Activated CD8-positive, alpha-beta memory T cell treated with anti-CD3 and anti-CD28 coated beads, Interleukin-2, amount 10 ng/mL, durations not matched to agents 7 days and 5 days (primary cell): ENCODE measurements around the gene IBA57. TPM values are rescaled to one million over a fixed set of nuclear protein-coding genes. Genes with fewer than 3 reads are reported as not detected.

Experiments used
- ATAC-seq: fragments of 150-1000 bp; cut with Tn5 transposase; one replicate; pipeline ENCODE4 v1.10.0; 2021; ENCODE audit warnings: moderate library complexity
- CTCF ChIA-PET: fragments of 350-600 bp; sonication (Branson Sonifier 250); formaldehyde crosslinking; loops from one replicate; lab custom pipeline; 2021; ENCODE audit warnings: antibody characterized with exemption; lab: Charles Lee
- DNase-seq: peaks from one replicate; pipeline ENCODE4 v3.0.0-alpha.2; 2020
- H3K27ac Mint-ChIP-seq: one replicate; pipeline ENCODE4 v1.8.0; 2021; ENCODE audit warnings: mild to moderate bottlenecking, mixed read lengths
- H3K27me3 Mint-ChIP-seq: one replicate; pipeline ENCODE4 v1.8.0; 2021; ENCODE audit warnings: mixed read lengths
- H3K36me3 Mint-ChIP-seq: one replicate; pipeline ENCODE4 v1.8.0; 2021; ENCODE audit warnings: mild to moderate bottlenecking, mixed read lengths
- H3K4me1 Mint-ChIP-seq: one replicate; pipeline ENCODE4 v1.8.0; 2021; ENCODE audit warnings: mixed read lengths
- H3K4me3 Mint-ChIP-seq: one replicate; pipeline ENCODE4 v1.8.0; 2021; ENCODE audit warnings: mild to moderate bottlenecking, moderate library complexity, mixed read lengths
- H3K9me3 Mint-ChIP-seq: one replicate; pipeline ENCODE4 v1.8.0; 2022; ENCODE audit warnings: low read depth, mixed read lengths
- total RNA-seq, 2 experiments: library from RNA; stranded (reverse); gene quantifications; one replicate each; pipeline ENCODE4 v1.2.3, GENCODE V29; 2021

IBA57 gene
- total RNA-seq, 2 experiments from 2014 or later = 6.8 to 8.5 TPM

DNA sequence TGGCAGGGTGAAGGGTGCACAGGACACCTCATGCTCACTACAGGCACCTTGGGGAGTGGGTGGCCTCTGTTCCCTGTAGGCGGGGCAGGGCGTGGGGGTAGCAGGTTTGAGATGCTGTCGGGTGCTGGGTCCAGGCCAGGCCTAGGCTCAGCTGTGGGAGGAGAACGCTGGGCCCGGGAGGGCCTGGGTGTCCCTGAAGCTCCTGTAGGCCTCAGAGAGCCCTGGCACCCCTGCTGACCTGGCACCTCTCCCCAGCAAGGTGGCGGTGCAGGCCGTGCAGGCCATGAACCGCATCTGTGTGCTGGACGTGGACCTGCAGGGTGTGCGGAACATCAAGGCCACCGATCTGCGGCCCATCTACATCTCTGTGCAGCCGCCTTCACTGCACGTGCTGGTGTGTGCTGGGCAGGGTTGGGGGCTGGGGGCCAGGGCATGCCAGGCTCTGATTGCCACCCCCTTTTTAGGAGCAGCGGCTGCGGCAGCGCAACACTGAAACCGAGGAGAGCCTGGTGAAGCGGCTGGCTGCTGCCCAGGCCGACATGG is 18.4 kb upstream of the IBA57 start:
- DNase-seq = no peak
- H3K36me3 Mint-ChIP-seq = peaks cover 8% of the 10 kb centered on the region
- H3K9me3 Mint-ChIP-seq = no peaks in the 10 kb centered on the region
- H3K27me3 Mint-ChIP-seq = no peaks in the 10 kb centered on the region
- no peak for ATAC-seq
- peaks cover 24% of the 10 kb centered on the region for H3K4me1 Mint-ChIP-seq
- no peak overlapping the region for H3K4me3 Mint-ChIP-seq
- CTCF ChIA-PET = no interaction called here
- no peak overlapping the region for H3K27ac Mint-ChIP-seq

DNA sequence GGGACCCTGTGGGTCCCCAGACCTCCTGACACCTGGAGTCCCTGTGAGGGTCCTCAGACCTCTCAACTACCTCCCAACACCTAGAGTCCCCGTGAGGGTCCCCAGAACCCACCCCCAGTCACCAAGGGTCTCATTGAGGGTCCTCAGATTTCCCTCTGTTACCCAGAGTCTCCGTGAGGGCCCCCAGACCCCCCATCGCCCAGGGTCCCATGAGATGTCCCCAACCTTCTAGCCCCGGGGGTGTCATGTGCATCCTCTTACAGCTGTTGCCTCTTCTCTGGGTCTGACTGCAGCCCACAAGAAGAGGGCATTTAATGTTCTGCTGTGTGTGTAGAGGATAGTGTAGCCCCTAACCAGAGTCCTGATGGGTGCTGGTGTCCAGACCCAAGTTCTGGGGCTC is 17.8 kb upstream of the IBA57 start:
- no peak for DNase-seq
- no peak for ATAC-seq
- Mint-ChIP-seq H3K27me3 (no peaks in the 10 kb centered on the region), H3K27ac (no peak overlapping the region), H3K4me3 (no peak overlapping the region), H3K4me1 (peaks cover 21% of the 10 kb centered on the region), H3K36me3 (peaks cover 4% of the 10 kb centered on the region), H3K9me3 (no peaks in the 10 kb centered on the region)
- CTCF ChIA-PET = interaction anchor here (1.2 kb wide), 1 partner anchor 18 kb away, joined by 4 read pairs; the partner anchor contains the start of gene IBA57

DNA sequence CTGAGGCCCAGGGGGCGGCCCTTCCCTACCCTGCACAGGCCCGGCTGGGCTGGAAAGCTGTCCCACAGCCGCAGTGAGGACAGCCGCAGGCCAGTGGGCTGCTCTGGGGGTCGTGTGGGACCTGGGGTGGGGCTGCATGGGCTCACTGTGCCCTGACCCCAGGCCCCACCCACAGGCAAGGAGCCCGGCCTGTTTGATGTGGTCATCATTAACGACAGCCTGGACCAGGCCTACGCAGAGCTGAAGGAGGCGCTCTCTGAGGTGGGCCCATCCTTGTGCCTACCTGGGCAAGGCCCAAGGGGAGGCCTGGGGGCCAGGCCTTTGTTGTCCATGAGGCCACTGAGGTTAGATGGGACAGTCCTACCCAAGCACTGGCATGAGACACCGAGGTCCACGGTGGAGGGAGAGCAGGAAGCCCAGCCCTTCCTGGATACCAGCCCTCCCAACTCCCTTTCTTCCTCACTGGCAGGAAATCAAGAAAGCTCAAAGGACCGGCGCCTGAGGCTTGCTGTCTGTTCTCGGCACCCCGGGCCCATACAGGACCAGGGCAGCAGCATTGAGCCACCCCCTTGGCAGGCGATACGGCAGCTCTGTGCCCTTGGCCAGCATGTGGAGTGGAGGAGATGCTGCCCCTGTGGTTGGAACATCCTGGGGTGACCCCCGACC is 17.3 kb upstream of the IBA57 start:
- CTCF ChIA-PET = interaction anchor here (1.2 kb wide), 1 partner anchor 18 kb away, joined by 4 read pairs; the partner anchor contains the start of gene IBA57
- peaks cover 3% of the 10 kb centered on the region for H3K36me3 Mint-ChIP-seq
- peaks cover 16% of the 10 kb centered on the region for H3K4me1 Mint-ChIP-seq
- H3K27ac Mint-ChIP-seq = no peak overlapping the region
- no peak overlapping the region for H3K4me3 Mint-ChIP-seq
- no peaks in the 10 kb centered on the region for H3K9me3 Mint-ChIP-seq
- H3K27me3 Mint-ChIP-seq = no peaks in the 10 kb centered on the region
- no peak for ATAC-seq
- no peak for DNase-seq

DNA sequence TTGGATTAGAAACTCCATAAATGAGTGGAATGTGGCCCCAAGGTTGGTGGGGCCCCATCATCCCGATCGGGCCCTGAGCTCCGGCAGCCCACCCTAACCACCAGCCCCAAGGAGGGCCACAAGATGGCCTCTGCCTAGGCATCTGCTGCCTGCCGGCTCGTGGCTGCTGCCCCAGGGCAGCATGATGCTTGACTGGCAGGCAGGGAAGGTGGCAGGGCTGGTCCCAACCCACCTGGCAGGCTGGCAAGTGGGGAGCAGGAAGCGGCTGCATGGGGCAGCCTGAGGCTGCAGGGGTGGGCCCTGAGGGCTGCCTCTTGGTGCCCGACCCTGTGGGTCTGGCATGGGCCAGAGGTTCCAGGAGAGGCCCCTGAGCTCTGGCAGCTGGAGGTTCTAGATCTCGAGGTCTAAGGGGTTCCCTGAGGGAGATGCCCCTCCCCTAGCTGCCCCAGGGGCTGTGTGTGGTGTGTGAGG is 16.6 kb upstream of the IBA57 start:
- no peaks in the 10 kb centered on the region for H3K36me3 Mint-ChIP-seq
- CTCF ChIA-PET = interaction anchor here (1.2 kb wide), 1 partner anchor 17 kb away, joined by 4 read pairs; the partner anchor contains the start of gene IBA57
- H3K27ac Mint-ChIP-seq = no peak overlapping the region
- ATAC-seq (no peak), DNase-seq (no peak)
- no peaks in the 10 kb centered on the region for H3K27me3 Mint-ChIP-seq
- peaks cover 9% of the 10 kb centered on the region for H3K4me1 Mint-ChIP-seq
- no peaks in the 10 kb centered on the region for H3K9me3 Mint-ChIP-seq
- H3K4me3 Mint-ChIP-seq = no peak overlapping the region

DNA sequence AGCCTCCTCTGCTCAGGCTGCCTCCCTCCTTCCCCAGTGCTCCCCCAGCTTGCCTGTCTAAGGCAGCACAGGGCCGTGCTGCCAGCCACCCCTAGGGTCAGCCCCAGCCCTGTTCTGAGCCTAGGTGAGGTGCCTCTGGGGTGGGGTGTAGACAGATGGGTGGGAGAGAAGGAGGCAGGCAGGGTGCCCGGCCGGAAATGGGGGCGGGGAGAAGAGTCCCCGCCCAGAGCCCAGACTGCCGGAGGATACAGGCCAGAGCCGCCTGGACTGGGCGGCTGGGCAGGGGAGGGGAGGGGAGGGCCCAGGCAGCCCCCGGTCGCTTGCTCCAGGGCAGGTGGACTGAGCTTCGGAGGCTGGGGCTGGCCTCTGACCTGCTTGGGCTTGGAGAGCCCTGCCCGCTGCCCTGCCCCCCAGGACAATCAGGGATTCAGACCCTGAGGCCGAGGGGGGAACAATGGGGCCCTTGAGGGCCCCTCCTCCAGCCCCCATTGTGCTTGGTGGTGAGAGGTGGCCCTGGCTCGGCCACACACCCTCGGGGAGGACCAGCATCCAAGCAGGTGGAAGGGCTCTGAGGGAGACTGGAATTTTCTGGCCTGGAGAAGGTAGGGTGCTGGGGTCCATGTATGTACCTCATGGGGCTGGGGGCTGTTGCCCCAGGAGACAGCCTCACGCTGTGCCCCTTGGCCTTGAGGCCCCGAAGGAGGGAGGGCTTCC is 16.0 kb upstream of the IBA57 start, which contains the start of gene GJC2:
TSS of gene GJC2 (plus strand) at position 525 of the 714 bp plus-strand sequence. CDS start 7,829 bp downstream, outside the sequence.
- H3K27ac Mint-ChIP-seq = no peak within 1 kb of the TSS
- H3K27me3 Mint-ChIP-seq = no peaks in the 10 kb centered on the region
- DNase-seq (no peak), ATAC-seq (no peak)
- H3K4me3 Mint-ChIP-seq = no peak within 1 kb of the TSS
- H3K9me3 Mint-ChIP-seq = no peaks in the 10 kb centered on the region
- peaks cover 6% of the 10 kb centered on the region for H3K4me1 Mint-ChIP-seq
- CTCF ChIA-PET = no interaction called here
- H3K36me3 Mint-ChIP-seq = no peaks in the 10 kb centered on the region

DNA sequence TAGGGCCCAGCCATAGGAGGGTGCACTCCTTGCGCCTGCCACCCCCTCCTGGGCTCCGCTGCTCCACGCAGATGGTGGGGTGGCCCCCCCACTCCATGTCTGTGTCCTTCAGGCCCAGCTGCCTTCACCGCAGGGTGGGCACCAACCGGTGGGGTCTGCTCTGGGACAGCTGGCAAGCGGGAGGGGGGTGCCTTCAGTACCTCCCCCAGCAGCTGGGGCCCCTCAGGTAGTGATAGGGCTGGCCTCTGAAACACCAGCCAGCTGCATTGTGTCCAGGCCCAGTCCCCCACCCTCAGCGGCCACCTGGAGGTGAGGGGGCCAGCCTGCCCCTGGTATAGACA is 15.5 kb upstream of the IBA57 start:
- no peaks in the 10 kb centered on the region for H3K27me3 Mint-ChIP-seq
- H3K9me3 Mint-ChIP-seq = no peaks in the 10 kb centered on the region
- no peaks in the 10 kb centered on the region for H3K36me3 Mint-ChIP-seq
- H3K4me3 Mint-ChIP-seq = no peak overlapping the region
- peaks cover 4% of the 10 kb centered on the region for H3K4me1 Mint-ChIP-seq
- ATAC-seq (no peak), DNase-seq (no peak)
- CTCF ChIA-PET = no interaction called here
- no peak overlapping the region for H3K27ac Mint-ChIP-seq

DNA sequence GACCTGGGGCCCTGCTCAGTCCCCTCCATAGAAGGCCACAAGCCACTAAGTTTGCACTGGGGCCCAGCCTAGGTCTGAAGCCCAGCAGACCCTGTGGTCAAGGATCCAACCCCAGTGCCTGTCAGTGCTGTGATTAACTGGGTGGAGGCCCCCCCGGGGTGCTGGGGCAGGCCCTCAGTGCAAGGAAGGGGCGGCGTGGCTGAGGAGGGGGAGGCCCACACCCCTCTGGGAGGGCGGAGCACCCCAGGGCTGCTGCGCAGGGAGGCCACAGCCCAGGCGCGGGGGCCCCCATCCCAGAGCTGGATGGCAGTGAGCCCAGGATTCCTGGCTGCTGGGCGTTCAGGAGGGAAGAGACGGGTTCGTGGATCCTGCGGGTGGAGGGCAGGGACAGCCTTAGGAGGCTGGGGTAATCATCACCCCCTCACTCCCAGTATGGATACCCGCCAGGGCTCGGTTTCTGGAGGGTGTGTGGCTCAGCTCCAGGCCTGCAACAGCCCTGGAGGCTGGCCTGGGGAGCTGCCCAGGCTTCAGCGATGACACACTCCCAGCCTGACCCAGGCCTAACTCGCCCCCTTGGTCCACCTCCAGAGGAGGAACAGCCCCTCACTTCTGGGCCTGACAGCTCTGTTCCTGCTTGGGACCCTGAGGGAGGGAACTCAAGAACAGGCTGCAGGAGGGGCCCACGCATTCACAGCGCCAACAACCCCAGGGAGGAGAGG is 15.0 kb upstream of the IBA57 start:
- no peaks in the 10 kb centered on the region for H3K36me3 Mint-ChIP-seq
- H3K27ac Mint-ChIP-seq = no peak overlapping the region
- no peaks in the 10 kb centered on the region for H3K9me3 Mint-ChIP-seq
- CTCF ChIA-PET = no interaction called here
- no peak for ATAC-seq
- peaks cover 4% of the 10 kb centered on the region for H3K4me1 Mint-ChIP-seq
- no peaks in the 10 kb centered on the region for H3K27me3 Mint-ChIP-seq
- no peak for DNase-seq
- no peak overlapping the region for H3K4me3 Mint-ChIP-seq

DNA sequence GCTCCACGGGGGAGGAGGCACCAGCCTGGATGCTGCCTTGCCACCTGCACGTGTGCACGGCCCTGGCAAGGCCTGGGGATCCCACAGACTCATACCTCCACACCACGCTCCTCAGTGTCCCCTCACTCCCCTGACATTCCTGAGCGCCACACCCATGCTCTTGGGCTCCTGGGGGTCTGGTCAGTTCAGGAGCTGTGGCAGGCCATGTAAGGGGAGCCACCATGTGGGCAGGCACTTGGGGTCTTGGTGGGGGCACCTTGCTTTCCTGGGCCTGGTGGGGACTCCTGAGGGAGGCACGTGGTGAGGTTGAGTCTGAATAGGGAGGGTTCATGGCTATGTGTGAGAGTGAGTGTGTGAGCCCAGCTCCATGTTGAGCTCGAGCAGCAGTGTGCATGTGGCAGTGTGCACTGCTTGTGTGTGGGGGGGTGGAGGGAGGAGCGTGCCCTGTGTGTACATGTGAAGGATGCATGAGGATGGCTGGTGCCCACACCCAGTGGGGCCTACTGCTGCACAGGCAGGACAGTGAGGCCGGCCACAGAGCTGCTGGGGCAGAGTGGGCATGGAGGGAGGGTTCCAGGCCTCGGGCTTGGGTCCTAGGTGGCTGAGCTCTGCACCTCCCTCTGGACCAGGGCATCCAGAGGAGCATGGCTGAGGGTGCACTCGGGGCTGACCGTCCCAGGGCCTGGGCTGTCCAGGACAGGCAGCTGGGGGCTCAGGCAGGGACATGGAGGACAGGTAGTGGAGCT is 14.3 kb upstream of the IBA57 start:
- ATAC-seq = no peak
- DNase-seq = no peak
- H3K36me3 Mint-ChIP-seq = no peaks in the 10 kb centered on the region
- CTCF ChIA-PET = interaction anchor here (1.1 kb wide), 1 partner anchor 15 kb away, joined by 4 read pairs; no protein-coding TSS in a partner anchor
- H3K27me3 Mint-ChIP-seq = no peaks in the 10 kb centered on the region
- no peak overlapping the region for H3K27ac Mint-ChIP-seq
- no peak overlapping the region for H3K4me3 Mint-ChIP-seq
- H3K9me3 Mint-ChIP-seq = no peaks in the 10 kb centered on the region
- H3K4me1 Mint-ChIP-seq = peaks cover 10% of the 10 kb centered on the region

DNA sequence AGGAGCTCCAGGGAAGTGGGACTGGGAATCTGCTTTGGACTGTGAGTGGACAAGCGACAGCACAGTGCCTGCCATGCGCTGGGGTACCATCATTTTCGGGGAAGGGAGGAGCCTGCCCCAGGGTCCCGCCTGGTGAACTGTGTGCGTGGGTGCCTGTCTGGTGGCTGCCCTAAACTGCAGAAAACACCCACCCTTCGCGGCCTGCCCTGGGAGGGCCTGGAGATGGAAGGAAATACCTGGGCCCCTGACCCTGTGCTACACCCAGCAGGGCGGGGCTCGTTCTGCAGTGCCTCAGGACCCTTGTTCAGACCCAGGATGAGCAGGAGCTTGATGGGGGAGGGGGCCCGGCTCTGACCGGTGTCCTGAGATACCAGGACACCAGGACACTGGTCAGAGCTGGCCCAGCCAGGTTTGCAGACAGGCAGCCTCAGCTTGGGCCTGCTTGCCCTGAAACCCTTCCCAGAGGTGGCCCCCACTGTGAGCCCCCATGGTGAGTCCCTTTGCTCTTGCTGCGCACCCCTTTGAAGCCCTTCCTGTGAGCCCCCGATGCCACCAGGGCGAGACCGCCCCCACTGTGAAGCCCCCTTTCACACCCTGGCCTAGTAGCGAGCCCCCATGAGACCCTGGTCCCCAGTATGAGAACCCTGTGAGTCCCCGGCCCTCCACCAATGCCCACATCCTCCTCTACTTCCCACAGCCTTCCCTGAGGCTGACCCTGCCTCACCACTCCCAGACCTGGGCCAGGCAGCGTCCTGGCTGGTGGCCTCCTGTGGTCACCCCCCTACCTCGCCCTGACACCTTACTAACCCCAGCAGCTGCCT is 13.3 kb upstream of the IBA57 start:
- H3K27ac Mint-ChIP-seq = peak overlapping the region; percentile 63
- H3K36me3 Mint-ChIP-seq = no peaks in the 10 kb centered on the region
- H3K4me1 Mint-ChIP-seq = peaks cover 17% of the 10 kb centered on the region
- H3K27me3 Mint-ChIP-seq = no peaks in the 10 kb centered on the region
- CTCF ChIA-PET = interaction anchor here (1.1 to 1.7 kb wide), 2 partner anchors 13 to 14 kb away, joined by 4 to 5 read pairs; no protein-coding TSS in a partner anchor
- ATAC-seq = no peak
- H3K9me3 Mint-ChIP-seq = no peaks in the 10 kb centered on the region
- DNase-seq = no peak
- no peak overlapping the region for H3K4me3 Mint-ChIP-seq

DNA sequence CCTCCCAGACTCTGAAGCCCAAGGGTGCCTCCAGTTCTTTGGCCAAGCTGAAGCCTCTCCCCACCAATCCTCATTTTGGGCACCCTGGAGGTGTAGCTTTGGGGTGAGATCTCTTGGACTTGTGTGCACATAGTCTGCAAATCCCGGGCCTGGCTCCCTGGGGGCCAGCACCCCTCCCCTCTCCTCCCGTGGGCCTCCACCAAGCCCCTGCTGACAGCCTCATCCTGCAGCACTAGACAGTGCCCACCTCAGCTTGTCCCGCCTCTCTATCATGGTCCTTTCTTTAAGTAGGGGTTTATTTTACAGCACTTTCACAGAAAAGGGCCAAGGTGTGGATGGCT is 12.7 kb upstream of the IBA57 start:
- CTCF ChIA-PET = interaction anchor here (1.4 to 1.7 kb wide), 3 partner anchors 12 to 14 kb away, joined by 4 to 5 read pairs (median 5); partner anchors contain the start of gene GUK1
- ATAC-seq (no peak), DNase-seq (no peak)
- Mint-ChIP-seq H3K36me3 (no peaks in the 10 kb centered on the region), H3K9me3 (no peaks in the 10 kb centered on the region), H3K27me3 (no peaks in the 10 kb centered on the region), H3K27ac (peak overlapping the region; percentile 63), H3K4me1 (peaks cover 21% of the 10 kb centered on the region), H3K4me3 (no peak overlapping the region)

DNA sequence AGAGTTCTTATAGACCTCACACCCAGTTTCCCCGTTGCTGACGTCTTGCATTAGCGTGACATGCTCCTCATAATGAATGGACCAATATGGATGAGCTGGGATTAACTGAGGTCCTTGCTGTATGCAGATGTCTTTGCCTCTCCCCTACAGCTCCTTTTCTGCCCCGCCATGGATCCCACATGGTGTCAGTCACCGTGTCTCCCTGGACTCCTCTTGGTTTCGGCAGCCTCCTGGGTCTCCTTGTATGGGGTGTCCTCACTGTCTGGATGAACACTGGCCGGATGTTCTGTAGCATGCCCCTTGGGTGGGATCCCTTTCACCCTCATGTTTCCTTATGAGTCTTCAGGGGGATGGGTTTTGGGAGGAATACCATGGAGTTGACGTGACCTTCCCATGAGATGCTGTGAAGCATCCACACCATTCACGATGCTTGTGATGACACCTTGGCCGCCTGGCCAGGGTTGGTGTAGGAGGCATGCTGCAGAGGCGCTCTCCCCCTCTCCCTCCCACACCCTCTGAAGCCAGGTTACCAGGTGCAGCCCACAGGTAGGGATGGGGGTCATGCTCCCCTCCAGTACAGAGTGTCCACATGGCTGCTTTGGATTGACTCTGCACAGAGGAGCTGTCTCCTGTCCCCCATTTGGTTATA is 11.5 kb upstream of the IBA57 start:
- H3K4me3 Mint-ChIP-seq = no peak overlapping the region
- H3K4me1 Mint-ChIP-seq = peaks cover 21% of the 10 kb centered on the region
- ATAC-seq (no peak), DNase-seq (no peak)
- CTCF ChIA-PET = interaction anchor here (0.8 to 1.5 kb wide), 3 partner anchors 12 to 23 kb away, joined by 3 to 5 read pairs (median 4); partner anchors contain the start of gene GUK1
- no peaks in the 10 kb centered on the region for H3K36me3 Mint-ChIP-seq
- no peaks in the 10 kb centered on the region for H3K9me3 Mint-ChIP-seq
- H3K27me3 Mint-ChIP-seq = no peaks in the 10 kb centered on the region
- H3K27ac Mint-ChIP-seq = no peak overlapping the region
